Choroid plexus epithelial cell (primary cell): ENCODE results near the gene GNRH2.
"Not testable (repeated sequence)": the region's sequence is repeated elsewhere in the genome, so short reads cannot be mapped to it uniquely, and the experiment has no call there.

ENCODE experiments used
- DNase-seq: peaks from one replicate; pipeline ENCODE4 v3.0.0-alpha.2; 2010; ENCODE audit warnings: low read depth
- H3K4me3 ChIP-seq: 2 replicates; pipeline ENCODE4 v1.5.1; 2011; ENCODE audit warnings: low read depth, mild to moderate bottlenecking, control low read depth, low read length, moderate library complexity
- TF ChIP-seq, protein P1 (sequence below): conservative IDR thresholded peaks from 2 replicates; pipeline ENCODE4 v1.5.1; 2011; ENCODE audit warnings: low read depth, mild to moderate bottlenecking, control low read depth, inconsistent platforms, low read length, moderate library complexity

Gene GNRH2

DNA sequence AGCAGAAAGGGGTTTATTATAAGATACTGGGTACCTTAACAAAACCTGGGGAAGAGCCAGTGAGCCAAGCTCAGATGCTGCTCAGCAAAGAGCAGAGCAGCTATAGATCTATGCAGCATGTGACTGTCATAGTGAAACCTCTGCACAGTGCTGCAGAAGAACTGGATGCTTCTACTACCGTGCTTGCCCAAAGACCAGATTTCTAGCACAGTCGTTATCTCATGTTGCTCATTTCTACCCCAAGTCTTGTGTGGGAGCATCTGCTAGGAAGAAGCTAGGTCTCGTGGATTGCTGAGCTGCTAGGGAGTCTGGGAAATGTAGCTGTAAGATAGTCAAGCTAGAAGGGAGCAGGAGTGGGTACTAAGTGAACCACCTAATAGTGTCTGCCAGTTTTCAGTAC, 31.7 kb upstream of the GNRH2 start:
- no peak overlapping the region for H3K4me3 ChIP-seq
- DNase-seq = no peak
- TF ChIP-seq, protein P1, sequence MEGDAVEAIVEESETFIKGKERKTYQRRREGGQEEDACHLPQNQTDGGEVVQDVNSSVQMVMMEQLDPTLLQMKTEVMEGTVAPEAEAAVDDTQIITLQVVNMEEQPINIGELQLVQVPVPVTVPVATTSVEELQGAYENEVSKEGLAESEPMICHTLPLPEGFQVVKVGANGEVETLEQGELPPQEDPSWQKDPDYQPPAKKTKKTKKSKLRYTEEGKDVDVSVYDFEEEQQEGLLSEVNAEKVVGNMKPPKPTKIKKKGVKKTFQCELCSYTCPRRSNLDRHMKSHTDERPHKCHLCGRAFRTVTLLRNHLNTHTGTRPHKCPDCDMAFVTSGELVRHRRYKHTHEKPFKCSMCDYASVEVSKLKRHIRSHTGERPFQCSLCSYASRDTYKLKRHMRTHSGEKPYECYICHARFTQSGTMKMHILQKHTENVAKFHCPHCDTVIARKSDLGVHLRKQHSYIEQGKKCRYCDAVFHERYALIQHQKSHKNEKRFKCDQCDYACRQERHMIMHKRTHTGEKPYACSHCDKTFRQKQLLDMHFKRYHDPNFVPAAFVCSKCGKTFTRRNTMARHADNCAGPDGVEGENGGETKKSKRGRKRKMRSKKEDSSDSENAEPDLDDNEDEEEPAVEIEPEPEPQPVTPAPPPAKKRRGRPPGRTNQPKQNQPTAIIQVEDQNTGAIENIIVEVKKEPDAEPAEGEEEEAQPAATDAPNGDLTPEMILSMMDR = no peak

- TF ChIP-seq, protein P1 = no peak
- H3K4me3 ChIP-seq = no peak overlapping the region
- no peak for DNase-seq
Observed at GRCh38 chr20:3013771-3014170, 29.7 kb upstream of the GNRH2 start.

DNA sequence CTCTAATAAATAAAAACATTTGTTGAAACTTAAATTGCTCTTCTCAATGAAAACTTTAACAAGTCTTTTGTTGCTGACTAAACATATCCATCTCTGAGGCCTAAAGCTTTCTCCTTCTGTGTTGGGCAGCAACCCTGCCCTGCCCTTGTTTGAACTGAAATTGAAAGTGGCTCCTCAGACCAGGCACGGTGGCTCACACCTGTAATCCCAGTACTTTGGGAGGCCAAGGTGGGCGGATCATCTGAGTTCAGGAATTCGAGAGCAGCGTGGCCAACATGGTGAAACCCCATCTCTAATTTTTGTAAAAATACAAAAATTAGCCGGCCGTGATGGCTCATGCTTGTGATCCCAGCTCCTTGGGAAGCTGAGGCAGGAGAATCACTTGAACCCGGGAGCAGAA, 29.2 kb upstream of the GNRH2 start:
- DNase-seq = no peak
- TF ChIP-seq, protein P1 = no peak
- H3K4me3 ChIP-seq = no peak overlapping the region

DNA sequence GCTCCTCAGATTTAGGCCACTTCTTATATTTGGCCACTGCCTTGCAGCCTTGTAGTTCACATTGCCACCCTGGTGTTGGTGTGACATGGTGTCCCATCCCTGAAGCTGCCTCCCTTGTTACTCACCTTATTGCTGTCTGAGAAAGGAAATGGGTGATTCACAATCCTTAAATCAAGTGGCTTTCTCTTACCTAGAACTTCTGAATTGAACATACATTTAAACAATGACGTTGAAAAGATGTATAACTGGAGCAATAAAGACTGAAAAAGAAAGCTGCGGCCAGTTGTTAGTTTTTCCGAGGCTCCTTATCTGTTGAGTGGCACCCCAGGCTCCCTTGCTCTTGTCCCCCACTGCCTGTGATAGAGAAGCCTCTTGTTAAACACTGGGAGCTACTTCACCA, 28.8 kb upstream of the GNRH2 start:
- DNase-seq = no peak
- H3K4me3 ChIP-seq = no peak overlapping the region
- TF ChIP-seq, protein P1 = no peak

DNA sequence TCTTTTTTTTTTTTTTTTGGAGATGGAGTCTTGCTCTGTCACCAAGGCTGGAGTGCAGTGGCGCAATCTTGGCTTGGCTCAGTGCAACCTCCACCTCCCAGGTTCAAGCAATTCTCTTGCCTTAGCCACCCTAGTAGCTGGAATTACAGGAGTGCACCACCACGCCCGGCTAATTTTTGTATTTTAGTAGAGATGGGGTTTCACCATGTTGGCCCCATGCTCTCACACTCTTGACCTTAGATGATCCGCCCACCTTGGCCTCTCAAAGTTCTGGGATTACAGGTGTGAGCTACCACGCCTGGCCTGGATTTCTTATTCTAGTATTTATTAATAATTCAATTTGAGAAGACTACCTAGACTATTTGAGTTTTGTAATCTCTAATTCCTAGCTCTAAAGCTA, 28.1 kb upstream of the GNRH2 start:
- H3K4me3 ChIP-seq, DNase-seq: not testable (repeated sequence)

GRCh38 chr20:3021327-3021726, 22.1 kb upstream of the GNRH2 start:
- TF ChIP-seq, protein P1 = no peak
- DNase-seq = no peak
- no peak overlapping the region for H3K4me3 ChIP-seq

DNA sequence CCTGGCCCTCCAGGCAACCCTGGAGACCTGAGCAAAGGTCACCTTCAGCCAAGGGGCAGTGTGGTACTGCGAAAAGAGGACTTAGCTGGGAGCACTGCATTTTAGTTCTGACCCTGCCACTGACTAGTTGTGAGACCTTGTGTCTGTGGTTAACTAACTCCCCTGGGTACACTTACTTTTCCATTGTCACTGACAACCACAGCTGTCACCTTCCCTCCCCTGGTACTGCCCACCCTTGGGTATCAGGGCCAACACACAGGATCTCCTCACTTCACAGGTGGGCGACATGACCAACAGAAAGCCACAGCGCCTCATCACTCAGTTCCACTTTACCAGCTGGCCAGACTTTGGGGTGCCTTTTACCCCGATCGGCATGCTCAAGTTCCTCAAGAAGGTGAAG, 21.6 kb upstream of the GNRH2 start:
- H3K4me3 ChIP-seq = no peak overlapping the region
- TF ChIP-seq, protein P1 = no peak
- DNase-seq = no peak

GRCh38 chr20:3022559-3023490, 20.6 kb upstream of the GNRH2 start:
- H3K4me3 ChIP-seq, DNase-seq: not testable (repeated sequence)
